Melanocyte of skin (primary cell): ENCODE data around the gene RNF183. TPM values are rescaled to one million over a fixed set of nuclear protein-coding genes. Genes with fewer than 3 reads are reported as not detected.

Experiments
- total RNA-seq, 2 donors: library from RNA; depleted of rRNA; stranded (reverse); fragments of >200 nt; gene quantifications; 2 replicates each; pipeline ENCODE4 v1.2.3, GENCODE V29; 2012

Gene RNF183
- total RNA-seq: not detected

DNA sequence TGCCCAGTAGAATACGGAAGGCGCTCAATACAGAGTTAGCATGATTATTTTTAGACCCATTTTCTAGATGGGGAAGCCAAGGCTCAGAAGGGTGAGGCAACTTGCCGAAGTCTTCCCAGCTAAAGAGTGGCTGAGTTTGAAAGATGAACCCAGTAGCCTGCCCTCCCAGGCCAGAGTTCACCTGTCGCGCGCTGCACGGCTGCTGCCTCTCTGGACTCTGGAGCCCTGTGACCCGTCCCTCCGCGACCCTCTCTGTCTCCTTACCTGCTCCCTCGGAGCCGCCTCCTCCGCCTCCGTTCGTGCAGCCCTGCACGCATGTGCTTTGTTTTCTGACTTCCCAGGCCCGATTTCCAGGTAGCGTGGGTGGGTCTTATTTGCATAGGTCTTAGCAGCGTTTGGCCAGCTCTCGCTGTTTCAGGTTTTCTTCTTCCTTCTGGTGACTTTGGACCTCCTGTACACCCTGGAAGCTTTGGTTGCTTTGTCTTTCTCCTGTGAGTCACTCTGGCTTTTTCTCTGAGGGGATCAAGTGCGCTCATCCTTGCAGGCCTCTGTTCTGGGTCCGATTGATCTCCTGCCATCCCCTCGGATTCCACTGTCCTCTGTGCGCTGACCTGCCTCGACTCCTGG lies at the start of gene RNF183:
TSS of gene RNF183 (minus strand) at position 585 of the 627 bp plus-strand sequence. CDS start 5,192 bp downstream, outside the sequence.

DNA sequence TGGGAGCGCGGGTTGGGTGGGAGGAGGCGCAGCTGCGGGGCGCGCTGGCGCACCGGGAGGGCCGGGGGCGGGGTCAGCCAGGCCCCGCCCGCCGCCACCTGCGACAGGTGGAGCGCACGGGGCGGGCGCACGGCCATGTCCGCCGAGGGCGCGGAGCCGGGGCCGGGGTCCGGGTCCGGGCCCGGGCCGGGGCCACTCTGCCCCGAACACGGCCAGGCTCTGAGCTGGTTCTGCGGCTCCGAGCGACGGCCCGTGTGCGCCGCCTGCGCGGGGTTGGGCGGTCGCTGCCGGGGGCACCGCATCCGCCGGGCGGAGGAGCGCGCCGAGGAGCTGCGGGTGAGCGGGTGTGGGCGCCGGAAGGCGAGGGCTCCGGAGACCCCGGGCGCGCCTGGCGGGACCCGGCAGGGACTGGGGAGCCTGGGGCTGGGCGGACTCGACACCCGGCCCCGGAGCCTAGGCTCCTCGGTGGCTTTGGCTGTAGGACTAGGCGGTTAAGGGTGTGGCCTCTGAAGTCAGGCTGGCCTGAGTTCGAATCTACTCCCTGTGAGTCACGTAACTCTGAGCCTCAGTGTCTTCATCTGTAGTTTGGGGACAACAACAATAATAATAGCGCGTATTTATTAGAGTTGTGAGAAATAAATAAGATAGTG lies 46.4 kb upstream of the RNF183 start, which contains the start of gene BSPRY:
TSS of gene BSPRY (plus strand) at position 97 of the 650 bp plus-strand sequence. CDS start at position 136, 39 bp downstream.

DNA sequence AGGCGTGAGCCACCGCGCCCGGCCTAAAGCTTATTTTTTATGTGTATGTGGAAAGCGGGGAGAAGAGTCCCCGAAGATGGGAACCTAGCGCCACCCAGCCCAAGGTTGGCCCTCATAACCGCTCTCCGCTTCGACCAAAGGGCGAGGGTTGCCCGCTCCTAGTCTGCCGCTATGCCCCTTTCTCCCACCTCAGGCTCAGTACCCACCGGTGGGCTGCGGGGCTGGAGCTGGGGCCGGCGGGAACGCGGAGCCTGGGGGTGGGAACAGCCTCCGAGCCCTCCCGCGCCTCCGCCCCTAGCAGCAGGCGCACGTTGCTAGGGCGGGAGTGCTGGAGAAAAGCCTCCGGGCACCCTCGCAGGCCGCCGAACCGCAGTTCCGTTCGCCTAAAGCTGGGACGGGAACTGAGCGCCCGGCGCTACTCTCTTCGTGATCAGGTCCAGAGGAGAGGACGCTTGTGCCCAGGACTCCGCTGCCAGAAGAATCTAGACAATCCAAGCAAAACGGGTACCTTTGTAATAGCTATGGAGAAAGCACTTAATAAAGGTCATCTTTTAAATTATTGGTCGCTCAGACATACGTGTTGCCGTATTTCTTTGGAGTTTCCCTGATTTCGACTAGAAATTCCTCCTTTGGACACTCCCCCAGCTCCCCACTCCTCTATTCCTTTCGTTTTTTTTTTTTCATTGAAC lies 37.0 kb upstream of the RNF183 start, which contains the start of gene WDR31:
TSS of gene WDR31 (minus strand) at position 265 of the 689 bp plus-strand sequence. CDS start 8,253 bp downstream, outside the sequence.

GRCh38 chr9:113275157-113276131 lies 27.7 kb downstream of the RNF183 start, which contains the start of the genes CDC26 and PRPF4:
CDC26 (minus strand) TSS chr9:113275572; CDS start chr9:113272507, 3,065 bp downstream.
PRPF4 (plus strand) TSS chr9:113275658; CDS start chr9:113275744, 86 bp downstream.

Other genes with a start within 250 kb of the RNF183 start
- under 1 TPM; 0.33 to 0.34 TPM for gene ZFP37, start 246.7 kb downstream of the RNF183 start, total RNA-seq
- gene SLC31A2, start 152.4 kb downstream of the RNF183 start, total RNA-seq: 1 to 10 TPM; 8.3 to 10.0 TPM
- 10 to 100 TPM; 33.7 to 38.3 TPM for gene FKBP15, start 82.1 kb downstream of the RNF183 start, total RNA-seq
- 10 to 100 TPM; 34.8 to 70.3 TPM for gene SLC31A1, start 81.8 kb downstream of the RNF183 start, total RNA-seq
- 10 to 100 TPM; 22.0 to 37.3 TPM for gene CDC26, start 27.8 kb downstream of the RNF183 start, total RNA-seq
- 10 to 100 TPM; 19.6 to 49.3 TPM for gene PRPF4, start 27.7 kb downstream of the RNF183 start, total RNA-seq
- gene WDR31, start 36.9 kb upstream of the RNF183 start, total RNA-seq: 1 to 10 TPM in 1 of 2 donors, under 1 TPM in 1; 1.00 to 1.7 TPM
- gene BSPRY, start 46.2 kb upstream of the RNF183 start, total RNA-seq: under 1 TPM; 0.34 to 0.67 TPM
- gene HDHD3, start 73.6 kb upstream of the RNF183 start, total RNA-seq: 10 to 100 TPM; 17.9 to 25.0 TPM
- gene ALAD, start 97.9 kb upstream of the RNF183 start, total RNA-seq: 10 to 100 TPM; 28.6 to 33.4 TPM
- 10 to 100 TPM; 43.7 to 81.6 TPM for gene POLE3, start 107.3 kb upstream of the RNF183 start, total RNA-seq
- 1 to 10 TPM; 1.7 TPM for gene C9orf43, start 107.4 kb upstream of the RNF183 start, total RNA-seq
- 10 to 100 TPM in 1 of 2 donors, 1 to 10 TPM in 1; 9.3 to 13.3 TPM for gene RGS3, start 160.4 kb upstream of the RNF183 start, total RNA-seq